ENCODE data around the gene USO1.
"Not testable (repeated sequence)": the region's sequence is repeated elsewhere in the genome, so short reads cannot be mapped to it uniquely, and the experiment has no call there.

Gene USO1, protein sequence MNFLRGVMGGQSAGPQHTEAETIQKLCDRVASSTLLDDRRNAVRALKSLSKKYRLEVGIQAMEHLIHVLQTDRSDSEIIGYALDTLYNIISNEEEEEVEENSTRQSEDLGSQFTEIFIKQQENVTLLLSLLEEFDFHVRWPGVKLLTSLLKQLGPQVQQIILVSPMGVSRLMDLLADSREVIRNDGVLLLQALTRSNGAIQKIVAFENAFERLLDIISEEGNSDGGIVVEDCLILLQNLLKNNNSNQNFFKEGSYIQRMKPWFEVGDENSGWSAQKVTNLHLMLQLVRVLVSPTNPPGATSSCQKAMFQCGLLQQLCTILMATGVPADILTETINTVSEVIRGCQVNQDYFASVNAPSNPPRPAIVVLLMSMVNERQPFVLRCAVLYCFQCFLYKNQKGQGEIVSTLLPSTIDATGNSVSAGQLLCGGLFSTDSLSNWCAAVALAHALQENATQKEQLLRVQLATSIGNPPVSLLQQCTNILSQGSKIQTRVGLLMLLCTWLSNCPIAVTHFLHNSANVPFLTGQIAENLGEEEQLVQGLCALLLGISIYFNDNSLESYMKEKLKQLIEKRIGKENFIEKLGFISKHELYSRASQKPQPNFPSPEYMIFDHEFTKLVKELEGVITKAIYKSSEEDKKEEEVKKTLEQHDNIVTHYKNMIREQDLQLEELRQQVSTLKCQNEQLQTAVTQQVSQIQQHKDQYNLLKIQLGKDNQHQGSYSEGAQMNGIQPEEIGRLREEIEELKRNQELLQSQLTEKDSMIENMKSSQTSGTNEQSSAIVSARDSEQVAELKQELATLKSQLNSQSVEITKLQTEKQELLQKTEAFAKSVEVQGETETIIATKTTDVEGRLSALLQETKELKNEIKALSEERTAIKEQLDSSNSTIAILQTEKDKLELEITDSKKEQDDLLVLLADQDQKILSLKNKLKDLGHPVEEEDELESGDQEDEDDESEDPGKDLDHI

DNA sequence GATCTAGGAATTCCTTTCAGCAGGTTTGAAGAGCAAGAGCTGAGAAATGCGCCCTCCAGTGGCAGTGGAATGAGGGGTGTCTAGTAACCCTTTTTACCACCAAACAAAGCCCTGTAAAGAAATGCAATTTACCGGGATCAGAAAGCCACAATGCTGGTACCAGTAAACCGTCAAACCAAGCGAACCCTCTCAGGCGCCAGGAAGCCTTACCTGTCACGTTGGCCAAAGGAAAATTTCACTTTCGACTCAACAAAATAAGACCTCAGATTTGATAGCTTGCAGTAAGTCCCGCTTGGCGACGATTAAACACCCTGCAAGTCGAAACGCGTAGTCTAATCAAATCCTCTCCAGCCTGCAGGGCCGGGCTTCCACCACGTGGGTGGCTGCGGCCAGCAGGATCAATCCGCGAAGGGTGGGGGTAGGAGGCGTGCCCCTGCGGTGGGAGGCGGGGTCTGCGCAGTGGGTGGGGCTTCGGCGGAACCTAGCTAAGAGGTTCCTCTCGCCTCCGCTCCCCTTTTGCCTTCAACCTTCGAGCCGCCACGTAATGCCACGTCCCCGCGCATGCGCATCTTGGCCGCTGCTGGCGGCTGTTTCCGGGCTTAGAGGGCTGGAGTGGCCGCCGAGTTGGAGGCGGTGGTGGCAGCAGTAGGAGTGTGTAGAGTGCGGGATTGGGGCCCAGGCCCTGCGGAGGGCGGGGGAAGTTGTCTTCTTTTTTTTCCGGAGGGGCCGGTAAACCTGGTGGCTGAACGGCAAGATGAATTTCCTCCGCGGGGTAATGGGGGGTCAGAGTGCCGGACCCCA is at the start of gene USO1:
TSS of gene USO1 (plus strand) at position 512 of the 801 bp plus-strand sequence. CDS start at position 755, 243 bp downstream.
- peak; percentile 97 for DNase-seq

DNA sequence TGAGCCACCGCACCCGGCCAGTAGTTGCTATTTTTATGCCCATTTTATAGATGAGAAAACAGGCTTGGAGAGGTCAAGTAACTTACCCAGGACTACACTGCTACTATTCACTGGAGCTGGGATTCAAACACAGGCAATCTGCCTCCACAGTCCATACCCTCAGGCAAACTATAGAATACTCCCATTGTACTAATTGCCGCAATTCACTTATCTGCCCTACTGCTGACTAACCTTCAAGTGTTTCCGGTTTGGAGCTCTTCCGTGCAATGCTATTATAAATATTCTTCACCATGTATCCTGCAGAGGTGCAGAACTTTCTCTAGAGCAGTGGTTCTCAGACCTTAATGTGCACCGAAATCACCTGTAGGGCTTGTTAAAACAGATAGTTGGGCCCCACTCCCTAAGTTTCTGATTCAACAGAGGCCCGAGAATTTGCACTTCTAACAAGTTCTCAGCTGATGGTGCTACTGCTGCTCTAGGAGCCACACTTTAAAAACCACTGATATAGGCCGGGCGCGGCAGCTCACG is 49.3 kb upstream of the USO1 start:
- no peak for DNase-seq

DNA sequence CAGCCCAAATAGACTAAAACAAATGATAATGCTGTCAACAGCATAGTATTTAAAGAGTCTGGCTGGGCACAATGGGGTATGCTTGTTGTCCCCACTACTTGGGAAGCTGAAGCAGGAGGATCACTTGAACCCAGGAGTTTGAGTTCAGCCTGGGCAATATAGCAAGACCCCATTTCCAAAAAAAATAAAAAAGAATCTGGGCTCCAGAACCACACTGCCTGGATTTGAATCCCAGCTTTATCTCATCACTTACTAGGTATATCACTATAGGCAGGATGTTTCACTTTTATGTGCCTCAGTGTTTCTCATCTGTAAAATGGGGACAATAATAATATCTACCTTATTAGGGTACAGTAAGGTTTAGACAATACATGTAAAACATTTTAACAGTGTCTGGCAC is 45.9 kb upstream of the USO1 start:
- DNase-seq = no peak

DNA sequence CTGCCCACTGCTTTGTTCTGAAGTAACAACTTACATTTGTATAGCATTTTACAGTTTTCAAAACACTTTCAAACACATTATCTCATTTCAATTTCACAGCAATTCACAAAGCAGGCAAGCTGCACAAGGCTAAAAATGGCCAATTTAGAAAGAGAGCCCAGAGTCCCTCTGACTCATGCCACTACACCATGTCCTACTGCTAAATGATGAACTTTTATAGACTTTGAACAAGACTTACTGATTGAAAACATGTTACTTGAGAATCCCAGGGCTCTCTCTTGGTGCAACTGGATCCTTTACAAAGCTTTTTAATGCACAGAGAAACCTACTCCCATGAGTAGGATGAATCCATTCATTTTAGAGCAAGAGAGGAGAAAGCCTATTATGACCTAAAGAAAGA is 45.4 kb upstream of the USO1 start:
- DNase-seq = no peak

DNA sequence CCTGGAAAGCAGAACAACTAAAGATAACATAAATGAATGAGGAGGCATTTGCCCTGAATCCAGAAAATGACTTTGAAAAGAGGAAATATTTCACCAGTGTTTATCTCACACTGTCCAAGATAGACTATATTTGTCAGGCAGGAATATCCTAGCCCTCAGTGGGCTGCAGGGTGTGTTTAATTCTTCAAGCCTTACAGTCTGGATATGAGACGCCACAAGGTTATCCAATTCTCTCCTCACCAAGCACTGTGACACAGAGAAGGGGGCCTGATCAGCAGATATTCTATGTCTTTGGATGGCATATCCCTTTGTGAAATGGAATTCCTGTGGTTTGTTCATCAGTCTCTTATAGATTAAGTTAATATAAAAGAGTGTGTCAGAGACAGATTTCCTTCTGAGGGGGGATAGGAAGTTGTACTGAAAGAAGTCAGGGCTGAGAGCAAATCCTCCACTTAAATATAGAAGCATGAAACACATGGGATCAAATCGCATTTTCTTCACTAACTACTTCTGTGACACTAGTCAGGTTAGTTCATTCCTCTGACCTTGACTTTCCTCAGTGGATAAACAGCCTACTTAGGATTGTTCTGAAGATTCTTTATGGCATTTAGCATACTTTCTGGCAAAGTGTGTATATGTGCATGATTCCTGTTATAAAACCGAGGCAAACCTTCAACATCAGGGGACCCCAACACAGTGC is 44.4 kb upstream of the USO1 start:
- DNase-seq = no peak

DNA sequence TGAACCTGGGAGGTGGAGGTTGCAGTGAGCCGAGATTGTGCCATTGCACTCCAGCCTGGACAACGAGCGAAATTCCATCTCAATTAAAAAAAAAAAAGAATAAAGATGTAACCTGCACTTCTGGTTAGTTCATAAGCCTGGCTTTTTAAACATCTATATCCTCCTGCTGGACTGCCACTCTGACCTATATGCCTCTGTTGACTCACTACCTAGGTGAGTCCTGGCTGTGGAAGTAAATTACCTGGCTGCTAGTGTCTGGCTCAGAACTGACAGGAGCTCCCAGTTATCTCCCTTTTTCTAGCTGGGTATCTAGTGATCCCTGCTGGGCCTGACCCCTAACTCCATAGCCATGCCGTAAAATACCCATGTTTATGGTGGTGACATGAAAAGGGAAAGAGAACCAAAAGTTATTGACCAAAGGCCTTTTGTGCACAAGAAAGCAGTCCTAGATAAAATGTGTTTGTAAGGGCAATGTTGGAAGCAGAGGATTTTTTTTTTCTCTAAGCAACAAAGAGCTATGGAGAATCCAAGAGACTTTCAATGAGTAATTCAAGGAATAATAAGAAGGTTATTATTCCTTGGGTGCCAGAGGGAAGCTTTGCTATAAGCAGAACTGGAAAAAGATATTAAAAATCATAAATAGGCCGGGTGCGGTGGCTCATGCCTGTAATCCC is 40.8 kb upstream of the USO1 start:
- DNase-seq = no peak

DNA sequence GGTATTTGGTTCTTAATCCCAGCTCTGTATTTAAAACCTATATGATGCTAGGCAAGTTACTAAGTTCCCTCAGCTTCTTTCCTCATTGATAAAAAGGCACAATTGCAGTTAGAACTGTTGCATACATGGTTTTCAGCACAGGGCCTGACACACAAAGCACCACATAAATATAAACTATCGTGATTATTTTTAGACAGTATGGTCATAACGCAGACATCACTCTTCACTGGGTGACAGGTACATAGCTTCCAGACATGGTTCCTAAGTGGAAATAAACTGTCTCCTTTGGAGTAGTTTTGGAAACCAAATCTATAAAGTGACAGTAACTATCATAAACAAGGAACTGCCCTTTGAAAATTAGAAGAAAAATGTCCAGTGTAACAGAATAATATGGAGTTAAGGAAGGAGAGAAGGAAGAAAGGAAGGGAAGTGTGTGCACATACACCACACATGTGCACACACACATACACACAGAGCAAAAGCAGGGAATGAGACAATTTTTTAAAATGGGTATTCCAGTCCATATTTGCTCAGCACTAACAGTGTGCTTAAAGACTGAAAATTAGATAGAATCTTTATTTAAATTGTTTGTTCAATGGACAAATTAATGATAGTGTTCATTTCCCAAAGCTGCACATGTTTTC is 38.7 kb upstream of the USO1 start:
- DNase-seq = no peak

DNA sequence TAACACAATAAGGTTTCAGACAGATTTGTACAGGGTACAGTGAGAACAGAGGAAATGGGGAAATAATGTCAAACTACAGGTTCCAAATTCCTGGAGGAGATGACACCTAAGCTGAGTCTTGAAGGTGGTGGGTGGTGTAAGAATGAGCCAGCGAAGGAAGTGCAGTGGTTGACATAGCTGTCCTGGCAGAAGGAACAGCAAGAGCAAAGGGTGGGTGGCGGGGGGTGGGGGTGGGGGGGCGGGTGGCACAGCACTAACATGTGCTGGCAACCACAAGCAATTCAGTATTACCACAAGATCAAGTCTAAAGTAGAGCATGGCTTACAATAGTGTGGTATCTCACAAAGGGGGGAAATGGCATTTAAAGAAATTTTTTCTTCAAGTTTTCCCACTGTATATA is 38.0 kb upstream of the USO1 start:
- no peak for DNase-seq

DNA sequence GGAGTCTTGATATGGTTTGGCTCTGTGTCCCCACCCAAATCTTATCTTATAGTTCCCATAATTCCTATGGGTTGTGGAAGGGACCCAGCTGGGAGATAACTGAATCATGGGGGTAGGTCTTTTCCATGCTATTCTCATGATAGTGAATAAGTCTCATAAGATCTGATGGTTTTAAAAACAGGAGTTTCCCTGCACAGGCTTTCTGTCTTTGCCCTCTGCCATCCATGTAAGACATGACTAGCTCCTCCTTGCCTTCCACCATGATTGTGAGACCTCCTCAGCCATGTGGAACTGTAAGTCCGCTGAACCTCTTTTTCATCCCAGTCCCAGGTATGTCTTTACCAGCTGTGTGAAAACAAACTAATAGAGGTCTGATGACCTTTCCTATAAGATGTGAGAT is 37.3 kb upstream of the USO1 start:
- not testable (repeated sequence) for DNase-seq

DNA sequence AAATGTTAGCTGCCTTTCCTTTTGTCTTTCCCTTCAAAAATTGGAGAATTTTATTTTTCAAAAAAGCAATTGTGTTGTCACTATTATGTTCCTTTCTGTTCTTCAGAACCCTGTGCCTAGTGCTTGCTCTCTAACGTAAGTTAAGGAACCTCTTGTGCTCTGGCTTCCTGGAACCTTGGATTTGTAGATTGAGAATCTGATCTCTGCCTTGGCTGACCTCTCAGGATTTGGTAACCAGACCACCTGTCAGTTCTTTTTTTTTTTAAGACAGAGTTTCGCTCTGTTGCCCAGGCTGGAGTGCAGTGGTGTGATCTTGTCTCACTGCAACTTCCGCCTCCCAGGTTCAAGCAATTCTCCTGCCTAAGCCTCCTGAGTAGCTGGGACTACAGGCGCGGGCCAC is 32.3 kb upstream of the USO1 start:
- not testable (repeated sequence) for DNase-seq

DNA sequence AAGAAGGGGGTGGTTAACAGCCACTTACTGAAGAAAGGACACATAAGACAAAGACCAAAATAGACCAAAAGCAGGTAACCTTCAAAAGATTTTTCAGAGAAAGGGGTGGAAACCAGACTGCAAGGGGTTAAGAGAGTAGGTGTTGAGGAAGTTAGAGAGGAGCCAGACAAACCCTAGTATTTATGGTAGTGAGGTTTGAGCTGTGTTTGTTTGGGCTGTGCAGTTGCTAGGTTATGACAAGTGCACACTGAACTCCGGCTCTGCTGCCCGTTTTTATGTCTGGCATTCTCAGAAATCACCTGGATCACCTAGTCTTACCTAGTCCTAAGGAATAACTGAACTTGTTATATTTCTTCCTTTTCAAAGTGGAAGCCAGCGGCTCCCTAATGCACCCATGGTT is 28.3 kb upstream of the USO1 start:
- no peak for DNase-seq

DNA sequence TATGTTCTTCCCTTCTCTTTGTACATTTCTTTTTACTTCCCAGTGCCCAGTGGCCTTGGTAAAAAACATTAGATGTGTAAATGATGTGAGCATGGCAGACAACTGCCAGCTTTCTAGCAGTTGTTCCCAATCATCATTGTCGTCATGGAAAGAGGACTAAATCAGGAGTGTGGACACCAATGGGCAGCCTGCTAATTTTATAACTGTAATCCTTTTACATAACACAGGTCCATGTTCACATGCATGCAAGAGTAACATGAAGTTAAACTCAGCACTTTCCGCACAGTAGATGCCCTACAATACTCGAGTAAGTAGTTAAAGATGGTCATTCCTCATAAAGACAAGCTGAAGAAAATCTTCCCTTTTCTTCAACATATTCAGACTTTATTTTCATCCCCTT is 27.8 kb upstream of the USO1 start:
- DNase-seq = no peak

DNA sequence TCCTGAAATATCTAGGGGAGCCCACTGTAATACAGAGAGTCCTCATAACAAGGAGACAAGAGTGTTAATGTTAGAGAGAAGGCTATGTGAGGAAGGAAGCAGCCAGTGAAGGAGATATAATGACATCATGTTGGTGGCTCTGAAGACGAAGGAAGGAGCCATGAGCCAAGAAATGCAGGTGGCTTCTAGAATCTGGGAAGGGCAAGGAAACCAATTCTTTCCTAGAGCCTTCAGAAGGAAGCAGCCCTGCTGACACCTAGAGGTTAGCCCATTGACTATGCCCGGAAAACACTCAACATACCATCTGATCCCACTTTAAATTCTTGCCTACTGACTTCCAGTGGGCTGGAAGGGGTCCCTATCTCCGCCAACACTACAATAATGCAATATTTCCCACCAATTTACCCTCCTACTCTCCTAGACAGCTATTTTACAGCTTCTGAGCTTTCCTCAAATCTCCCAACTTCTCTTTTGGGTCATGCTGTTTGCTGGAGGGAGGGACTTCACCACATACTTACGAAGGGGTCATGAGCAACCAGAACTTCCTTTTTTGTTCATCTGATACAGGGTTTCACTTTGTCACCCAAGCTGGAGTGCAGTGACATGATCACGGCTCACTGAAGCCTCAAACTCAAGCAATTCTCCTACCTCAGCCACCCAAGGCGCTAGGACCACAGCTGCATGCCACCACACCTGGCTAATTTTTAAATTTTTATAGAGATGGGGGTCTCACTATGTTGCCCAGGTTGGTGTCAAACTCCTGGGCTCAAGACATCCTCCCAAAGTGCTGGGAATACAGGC is 26.0 kb upstream of the USO1 start:
- DNase-seq = peak; percentile 85 to 87

DNA sequence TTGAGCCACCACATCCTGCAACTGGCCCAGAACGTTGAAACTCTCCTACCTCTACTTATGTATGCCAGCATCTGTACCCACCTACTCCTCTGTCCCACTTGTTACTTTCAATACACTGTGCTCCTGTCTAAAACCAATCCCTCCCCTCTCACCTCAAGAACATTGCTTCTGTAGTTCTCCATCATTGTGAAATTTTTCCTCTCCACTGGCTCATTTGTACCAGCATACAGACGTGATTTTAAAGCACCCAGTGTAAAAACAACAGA is 25.5 kb upstream of the USO1 start:
- no peak for DNase-seq

DNA sequence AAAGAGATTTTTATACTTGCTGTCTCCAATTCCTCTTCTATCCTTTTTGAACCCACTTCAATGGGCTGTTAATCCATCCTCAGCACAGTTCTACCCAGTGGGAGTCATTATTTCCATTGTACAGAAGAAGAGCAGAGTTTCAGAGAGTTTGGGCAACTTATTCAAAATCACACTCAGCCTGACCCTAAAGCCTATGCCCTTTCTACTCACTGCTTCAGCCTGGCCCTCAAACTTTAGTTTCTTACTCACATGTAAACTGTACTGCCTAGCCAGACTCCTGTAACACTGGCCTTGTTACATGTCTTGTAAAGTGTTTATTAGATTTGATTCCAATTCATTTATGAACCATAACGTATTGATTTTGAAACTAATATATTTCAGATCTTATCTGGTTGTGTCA is 25.1 kb upstream of the USO1 start:
- DNase-seq = no peak

DNA sequence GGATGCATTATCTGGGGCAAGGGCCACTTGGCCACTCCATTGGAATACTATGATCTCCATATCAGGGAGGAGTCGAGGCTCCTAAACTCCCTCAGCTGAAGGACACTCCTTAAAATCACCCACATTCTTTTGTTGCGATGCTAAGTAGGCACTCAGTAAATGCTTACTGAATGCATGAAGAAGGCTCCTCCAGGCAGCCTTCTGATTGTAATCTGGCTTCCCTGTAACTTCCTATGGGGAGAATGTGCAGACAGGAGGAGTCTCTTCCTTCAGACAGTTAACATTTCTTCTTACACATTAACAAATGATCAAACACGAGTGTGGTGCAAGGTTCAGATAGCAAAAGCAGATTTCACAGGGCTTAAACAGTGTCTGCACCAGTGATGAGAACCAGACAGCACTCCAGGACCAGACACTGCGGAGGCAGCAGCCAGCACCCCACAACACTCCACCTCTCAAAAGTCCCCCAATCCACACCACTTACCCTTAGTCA is 21.4 kb upstream of the USO1 start:
- no peak for DNase-seq

DNA sequence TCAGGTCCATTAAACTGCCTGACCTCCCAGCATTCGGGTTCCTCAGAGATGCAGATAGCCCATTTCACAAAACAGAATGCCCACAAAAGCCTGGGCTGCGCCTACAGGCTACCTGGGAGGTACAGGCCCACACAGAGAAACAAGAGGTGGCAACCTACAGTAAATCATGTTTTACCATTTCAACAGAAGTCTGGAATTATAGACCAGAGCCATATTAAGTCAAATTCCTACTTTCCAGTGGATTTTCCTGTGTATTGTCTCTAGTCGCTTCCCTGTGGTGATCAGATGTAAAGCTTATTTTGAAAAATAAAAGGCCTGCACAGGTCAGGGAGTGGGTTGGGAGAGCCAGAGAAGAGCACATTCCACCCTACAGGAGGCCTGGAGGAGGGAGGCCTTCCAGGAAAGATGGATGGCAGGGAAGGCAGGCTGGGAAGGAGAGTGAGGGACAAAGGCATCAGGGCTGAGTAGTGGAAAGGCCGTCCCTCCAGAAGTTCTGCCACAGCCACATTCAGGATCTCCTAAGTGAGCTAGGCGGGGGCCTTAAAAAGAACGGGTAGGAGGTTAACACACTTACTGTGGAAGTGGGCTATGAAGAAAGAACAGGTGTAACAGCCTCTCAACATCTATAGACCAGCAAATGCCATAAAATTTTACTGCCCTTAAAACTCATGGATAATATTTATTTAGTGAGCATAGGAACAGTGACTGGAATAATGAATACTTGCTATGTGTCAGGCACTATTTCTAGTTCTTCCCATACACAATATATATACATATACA is 19.0 kb upstream of the USO1 start:
- DNase-seq = no peak

DNA sequence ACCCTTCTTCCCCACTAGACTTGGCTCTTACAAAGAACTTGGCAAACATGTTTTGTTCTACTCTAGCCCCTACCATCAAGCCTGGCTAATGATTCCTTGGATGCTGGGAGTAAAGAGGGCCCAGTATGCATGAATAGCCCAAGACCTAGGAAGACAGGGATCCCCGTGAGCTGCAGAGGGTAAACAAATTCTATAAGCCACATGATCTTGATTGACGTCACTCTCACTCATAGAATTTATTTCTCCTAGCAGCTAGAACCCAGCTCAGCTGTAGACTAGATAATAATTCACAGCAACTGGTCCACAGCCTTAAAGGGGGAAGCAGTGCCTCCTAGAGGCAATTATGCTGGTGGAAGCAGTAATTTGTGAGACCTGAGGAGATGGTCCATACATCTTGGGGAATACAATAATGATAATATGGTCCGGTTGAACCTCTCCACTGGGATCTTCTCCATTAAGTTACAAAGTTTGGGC is 16.1 kb upstream of the USO1 start:
- peak; percentile 26 to 34 for DNase-seq

DNA sequence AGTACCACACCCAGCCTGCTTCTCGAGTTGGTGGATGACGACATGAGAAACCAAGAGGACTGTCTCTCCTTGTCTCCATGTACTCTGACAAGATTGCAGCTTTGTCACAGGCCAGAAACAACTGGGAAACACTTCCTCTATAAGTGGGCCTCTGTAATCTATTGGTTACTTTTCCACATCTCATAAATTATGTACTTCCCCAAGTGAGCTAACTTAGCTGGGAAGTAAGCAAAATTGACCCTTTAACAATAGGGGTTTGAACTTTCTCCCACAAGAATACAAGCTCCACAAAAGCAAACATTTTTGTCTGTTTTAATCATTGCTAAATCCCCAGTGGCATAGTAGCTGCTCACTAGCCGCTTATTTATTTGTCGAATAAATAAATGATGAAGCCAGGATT is 14.1 kb upstream of the USO1 start:
- peak; percentile 15 to 22 for DNase-seq

All from Kasumi-1 (cell line).